OCI-M1 (cell line): ENCODE data around the gene PRIM2.
"Not testable (repeated sequence)": the region's sequence is repeated elsewhere in the genome, so short reads cannot be mapped to it uniquely, and the experiment has no call there.

ENCODE experiments used
- DNase-seq: peaks from one replicate; lab custom pipeline; 2025; lab: John Stamatoyannopoulos, UW

The PRIM2 gene

GRCh38 chr6:57317060-57317943 lies at the start of gene PRIM2:
Gene PRIM2 (plus strand): TSS chr6:57317630. CDS start chr6:57318446, 816 bp downstream.
- DNase-seq, result peak; percentile 94

DNA sequence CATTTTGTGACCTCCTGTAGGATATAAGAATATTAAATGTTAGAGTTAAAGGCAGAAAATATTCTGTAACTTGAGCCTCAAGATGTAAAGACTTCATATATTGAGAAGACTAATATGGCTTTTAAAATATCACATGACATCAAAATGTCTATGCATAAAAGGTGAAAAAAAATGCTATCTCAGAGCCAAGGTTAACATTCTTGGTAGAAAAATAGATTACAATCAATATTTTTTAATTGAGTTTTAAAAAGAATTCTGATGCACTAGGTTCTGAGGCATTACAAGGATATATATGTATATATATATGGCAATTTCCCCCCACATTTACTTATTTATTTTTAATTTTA lies 49.2 kb upstream of the PRIM2 start:
- DNase-seq, result no peak

DNA sequence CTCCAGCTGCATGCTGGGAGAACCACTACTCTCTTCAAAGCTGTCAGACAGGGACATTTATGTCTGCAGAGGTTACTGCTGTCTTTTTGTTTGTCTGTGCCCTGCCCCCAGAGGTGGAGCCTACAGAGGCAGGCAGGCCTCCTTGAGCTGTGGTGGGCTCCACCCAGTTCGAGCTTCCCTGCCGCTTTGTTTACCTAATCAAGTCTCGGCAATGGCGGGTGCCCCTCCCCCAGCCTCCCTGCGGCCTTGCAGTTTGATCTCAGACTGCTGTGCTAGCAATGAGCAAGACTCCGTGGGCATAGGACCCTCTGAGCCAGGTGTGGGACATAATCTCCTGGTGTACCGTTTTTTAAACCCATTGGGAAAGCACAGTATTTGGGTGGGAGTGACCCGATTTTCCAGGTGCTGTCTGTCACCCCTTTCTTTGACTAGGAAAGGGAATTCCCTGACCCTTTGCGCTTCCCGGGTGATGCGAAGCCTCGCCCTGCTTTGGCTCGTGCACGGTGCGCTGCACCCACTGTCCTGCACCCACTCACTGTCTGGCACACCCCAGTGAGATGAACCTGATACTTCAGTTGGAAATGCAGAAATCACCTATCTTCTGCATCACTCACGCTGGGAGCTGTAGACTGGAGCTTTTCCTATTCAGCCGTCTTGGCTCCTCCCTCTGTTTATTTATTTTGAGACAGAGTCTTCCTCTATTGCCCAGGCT lies 43.2 kb upstream of the PRIM2 start:
- DNase-seq, result not testable (repeated sequence)

GRCh38 chr6:57275384-57275783 lies 42.0 kb upstream of the PRIM2 start:
- DNase-seq, result no peak

- no peak for DNase-seq
These were observed 40.5 kb upstream of the PRIM2 start for GRCh38 chr6:57276946-57277345.

DNA sequence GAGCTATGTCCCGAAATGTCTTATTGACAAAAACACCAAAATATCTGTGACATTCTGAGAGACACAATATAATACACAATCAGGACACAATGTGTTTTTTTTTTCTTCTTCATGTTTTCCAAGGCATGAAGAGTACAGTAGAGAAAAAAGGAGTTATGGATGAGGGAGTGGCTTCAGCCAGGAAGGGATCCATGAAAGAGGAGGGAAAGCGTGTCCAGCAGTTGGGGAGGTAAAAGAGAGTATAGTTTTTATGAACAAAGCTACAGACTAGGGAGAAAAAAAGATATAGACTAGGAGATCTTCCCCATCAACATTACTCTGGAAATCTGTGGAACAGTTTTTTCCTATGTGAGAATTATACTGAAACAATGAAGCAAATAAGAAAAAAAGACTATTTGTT lies 38.9 kb upstream of the PRIM2 start:
- DNase-seq, result no peak

- no peak for DNase-seq
These were observed 38.4 kb upstream of the PRIM2 start for GRCh38 chr6:57279013-57279412.

- no peak for DNase-seq
These were observed 34.3 kb upstream of the PRIM2 start for GRCh38 chr6:57283106-57283505.

GRCh38 chr6:57283911-57284455 lies 33.4 kb upstream of the PRIM2 start:
- peak; percentile 13 for DNase-seq

GRCh38 chr6:57288136-57288535 lies 29.3 kb upstream of the PRIM2 start:
- not testable (repeated sequence) for DNase-seq

GRCh38 chr6:57293472-57293871 lies 24.0 kb upstream of the PRIM2 start:
- not testable (repeated sequence) for DNase-seq

GRCh38 chr6:57294862-57295445 lies 22.5 kb upstream of the PRIM2 start:
- DNase-seq, result no peak

DNA sequence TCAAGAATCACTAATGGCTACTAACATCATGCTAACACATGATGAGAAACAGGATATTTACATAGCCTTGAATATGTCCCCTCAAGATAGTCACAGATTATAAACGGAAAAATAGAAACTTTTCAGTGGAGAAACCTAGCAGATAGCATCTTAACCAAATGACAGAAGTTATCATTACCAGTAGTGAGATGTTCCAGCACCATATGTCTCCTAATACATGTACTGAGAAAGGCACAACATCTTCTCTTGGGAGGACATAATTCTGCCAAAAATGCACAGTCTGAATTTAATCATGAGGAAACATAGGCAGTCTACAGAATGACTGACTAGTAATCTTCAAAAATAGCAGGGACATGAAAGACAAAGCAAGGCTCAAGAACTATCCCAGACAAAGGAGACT lies 19.9 kb upstream of the PRIM2 start:
- no peak for DNase-seq

- no peak for DNase-seq
These were observed 18.7 kb upstream of the PRIM2 start for GRCh38 chr6:57298741-57299140.

GRCh38 chr6:57301757-57302156 lies 15.7 kb upstream of the PRIM2 start:
- DNase-seq, result no peak

DNA sequence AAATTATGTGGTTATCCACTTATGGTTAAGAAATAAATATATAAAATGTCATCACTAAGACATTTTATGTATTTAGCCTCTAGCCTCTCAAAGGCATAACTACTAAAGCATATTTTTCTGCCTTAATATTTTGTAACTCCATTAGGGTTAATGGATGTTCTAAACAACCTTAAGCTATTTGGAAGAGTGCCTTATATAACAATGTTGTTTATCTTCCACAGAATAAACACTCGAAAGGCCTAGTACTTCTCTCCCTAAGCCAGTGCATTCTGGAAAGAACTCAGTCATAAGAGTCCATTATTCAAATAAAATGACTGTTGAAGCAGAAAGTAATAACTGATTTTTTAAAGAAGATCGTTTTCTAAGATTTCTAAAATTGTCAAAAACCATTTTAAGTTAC lies 15.0 kb upstream of the PRIM2 start:
- no peak for DNase-seq

GRCh38 chr6:57303931-57304681 lies 13.3 kb upstream of the PRIM2 start:
- peak; percentile 13 for DNase-seq

GRCh38 chr6:57305107-57305506 lies 12.3 kb upstream of the PRIM2 start:
- DNase-seq, result no peak

- no peak for DNase-seq
These were observed 11.7 kb upstream of the PRIM2 start for GRCh38 chr6:57305761-57306160.

DNA sequence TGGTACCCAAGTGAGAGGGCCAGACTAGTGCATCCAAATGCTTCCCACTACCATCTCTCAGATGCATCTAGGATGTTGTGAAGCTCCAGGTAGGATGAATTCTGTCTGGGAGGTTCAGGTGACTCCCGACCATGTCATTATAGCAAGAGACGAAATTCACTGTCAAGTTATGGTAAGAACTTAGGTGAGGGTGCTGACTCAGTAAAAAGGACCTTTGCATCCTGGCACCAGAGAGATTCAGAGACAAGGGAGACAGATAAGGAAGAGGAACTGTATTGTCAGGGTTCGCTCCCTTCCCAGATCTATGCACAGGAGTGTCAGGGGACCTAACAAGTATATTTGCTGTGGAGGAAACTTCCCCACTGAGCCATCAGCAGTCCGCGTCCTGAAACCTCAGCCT lies 11.2 kb upstream of the PRIM2 start:
- DNase-seq, result no peak

DNA sequence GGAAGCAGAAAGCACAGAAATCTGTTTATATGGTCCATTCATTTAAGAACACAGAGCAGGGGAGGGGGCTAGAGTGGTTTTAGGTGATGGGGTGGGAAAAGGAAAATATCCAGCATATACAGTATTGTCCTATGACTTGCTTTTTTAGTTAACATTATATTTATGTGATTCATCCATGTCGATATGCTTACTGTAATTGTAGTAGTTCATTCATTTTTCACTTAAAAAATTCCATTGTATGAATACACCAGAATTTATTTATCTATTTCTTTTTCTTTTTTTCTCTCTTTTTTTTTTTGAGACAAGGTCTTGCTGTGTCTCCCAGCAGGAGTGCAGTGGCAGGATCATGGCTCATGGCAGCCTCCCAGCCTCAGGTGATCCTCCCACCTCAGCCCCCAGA lies 9.6 kb upstream of the PRIM2 start:
- no peak for DNase-seq

DNA sequence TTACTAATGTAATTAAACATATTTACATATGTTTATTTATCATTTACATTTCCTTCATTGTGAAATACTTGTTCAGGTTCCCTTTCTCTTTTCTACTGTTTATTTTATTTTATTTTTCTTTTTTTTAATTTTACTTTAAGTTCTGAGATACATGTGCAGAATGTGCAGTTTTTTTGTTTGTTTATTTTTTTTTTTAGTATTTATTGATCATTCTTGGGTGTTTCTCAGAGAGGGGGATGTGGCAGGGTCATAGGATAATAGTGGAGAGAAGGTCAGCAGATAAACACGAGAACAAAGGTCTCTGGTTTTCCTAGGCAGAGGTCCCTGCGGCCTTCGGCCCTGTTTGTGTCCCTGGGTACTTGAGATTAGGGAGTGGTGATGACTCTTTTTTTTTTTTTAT lies 8.7 kb upstream of the PRIM2 start:
- not testable (repeated sequence) for DNase-seq
